ENCODE results near the gene NAGK. TPM values are rescaled to one million over a fixed set of nuclear protein-coding genes. Genes with fewer than 3 reads are reported as not detected.

The NAGK gene
- total and polyA plus RNA-seq, 9 of the 15 experiments (the other 6 are each of a cell fraction or from before 2014, with no cell fraction given) = 4.9 to 14.9 (median 10.6) TPM

DNA sequence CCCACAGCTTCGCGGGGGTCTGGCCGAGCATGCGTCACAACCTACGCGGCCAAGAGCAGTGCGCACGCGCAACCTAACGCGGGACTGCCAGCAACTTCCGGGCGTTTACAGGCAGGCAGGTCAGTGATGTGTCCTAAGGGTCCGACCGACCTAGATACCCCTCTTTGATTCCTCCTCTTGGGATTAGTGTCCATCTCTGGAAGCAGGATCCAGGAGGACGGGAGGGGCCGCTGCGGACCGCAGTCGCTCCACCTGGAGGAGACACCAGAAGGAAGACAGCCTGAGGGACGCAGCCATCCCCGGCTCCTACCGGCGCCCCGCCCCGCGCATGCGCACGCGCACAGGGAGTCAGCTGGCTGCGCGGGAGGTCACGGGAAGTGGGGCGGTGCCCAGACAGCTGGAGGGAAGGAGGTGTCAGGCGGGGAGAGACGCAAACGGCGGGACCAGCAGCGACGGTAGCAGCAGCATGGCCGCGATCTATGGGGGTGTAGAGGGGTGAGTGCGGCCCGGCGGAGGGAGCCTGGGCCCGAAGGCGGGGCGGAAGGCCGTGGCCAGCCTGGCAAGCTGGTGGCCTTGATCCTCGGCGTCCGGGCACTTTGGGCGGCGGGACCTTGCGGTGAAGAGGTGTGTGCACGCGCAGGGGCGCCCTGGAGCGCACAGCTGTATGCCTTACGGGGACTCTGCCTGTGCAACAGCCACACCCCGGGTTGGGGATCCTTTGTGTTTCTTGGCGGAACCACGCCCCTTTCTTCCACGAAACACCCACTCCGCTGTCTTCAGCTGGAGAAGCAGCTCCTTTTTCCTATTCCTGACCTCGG is at the start of gene NAGK (continued):
- TF ChIP-seq TCF7 (IDR thresholded peaks at IDR 0.05; ENCODE audit: borderline replicate concordance) = no peak
- TF ChIP-seq CHD1 (IDR thresholded peaks at IDR 0.05; ENCODE audit: low read length) = peak; percentile 44
- no peak for TF ChIP-seq ZNF282 (CRISPR knock-in tag; IDR thresholded peaks at IDR 0.05)
- no peak for TF ChIP-seq ARNT (IDR thresholded peaks at IDR 0.05)
- TF ChIP-seq ELF1 (tag; IDR thresholded peaks at IDR 0.05) = peak; percentile 92
- no peak for TF ChIP-seq SETDB1 (IDR thresholded peaks at IDR 0.05; ENCODE audit: low read length)
- peak; percentile 53 for TF ChIP-seq ZFX (CRISPR knock-in tag; IDR thresholded peaks at IDR 0.05)
- TF ChIP-seq CEBPG (CRISPR knock-in tag; IDR thresholded peaks at IDR 0.05) = no peak
- no peak for TF ChIP-seq CEBPG (tag; conservative IDR thresholded peaks at IDR 0.05 in 1 of 2, IDR thresholded peaks at IDR 0.05 in 1 of 2)
- peak; percentile 84; the same call in 1 of the 2 replicates for TF ChIP-seq ELF4 (CRISPR knock-in tag; IDR thresholded peaks at IDR 0.05)
- no peak for TF ChIP-seq CEBPB (tag; IDR thresholded peaks at IDR 0.05)
- no peak for TF ChIP-seq SNIP1 (IDR thresholded peaks at IDR 0.05; ENCODE audit: low read depth)
- no peak for TF ChIP-seq GATAD2B (IDR thresholded peaks at IDR 0.05; ENCODE audit: borderline replicate concordance)
- TF ChIP-seq PKNOX1 (IDR thresholded peaks at IDR 0.05) = peak; percentile 74
- TF ChIP-seq KLF16 (IDR thresholded peaks at IDR 0.05) = no peak
- no peak for TF ChIP-seq SNRNP70 (optimal IDR thresholded peaks at IDR 0.05; ENCODE audit: low read depth, low read length)
- peak; percentile 99 for TF ChIP-seq POLR2G (IDR thresholded peaks at IDR 0.05; ENCODE audit: low read depth, low read length)
- TF ChIP-seq ZNF449 (CRISPR knock-in tag; IDR thresholded peaks at IDR 0.05) = no peak
- TF ChIP-seq NR2C1 (IDR thresholded peaks at IDR 0.05) = peak; percentile 60; the same call in 1 of the 2 replicates
- TF ChIP-seq NR2C1 (tag; IDR thresholded peaks at IDR 0.05) = peak; percentile 28; the same call in 1 of the 2 replicates
- TF ChIP-seq SRSF9 (IDR thresholded peaks at IDR 0.05; ENCODE audit: borderline replicate concordance, low read depth, low read length) = no peak
- TF ChIP-seq TCFL5 (CRISPR knock-in tag; conservative IDR thresholded peaks at IDR 0.05) = no peak
- no peak for TF ChIP-seq U2AF1 (optimal IDR thresholded peaks at IDR 0.05; ENCODE audit: low read depth, low read length)
- TF ChIP-seq, protein P1, sequence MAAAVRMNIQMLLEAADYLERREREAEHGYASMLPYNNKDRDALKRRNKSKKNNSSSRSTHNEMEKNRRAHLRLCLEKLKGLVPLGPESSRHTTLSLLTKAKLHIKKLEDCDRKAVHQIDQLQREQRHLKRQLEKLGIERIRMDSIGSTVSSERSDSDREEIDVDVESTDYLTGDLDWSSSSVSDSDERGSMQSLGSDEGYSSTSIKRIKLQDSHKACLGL (CRISPR knock-in tag; IDR thresholded peaks at IDR 0.05; ENCODE audit: borderline replicate concordance, poor library complexity, severe bottlenecking) = no peak
- TF ChIP-seq SNAPC5 (CRISPR knock-in tag; IDR thresholded peaks at IDR 0.05) = no peak

All from K562 (cell line).